NCI-H1436 treated with DMSO at 0.1 percent for 48 hours (cell line): ENCODE measurements around the gene RASIP1.
"Not testable (repeated sequence)": the region's sequence is repeated elsewhere in the genome, so short reads cannot be mapped to it uniquely, and the experiment has no call there.

ENCODE experiments used
- DNase-seq: peaks from one replicate; lab custom pipeline; 2025; lab: John Stamatoyannopoulos, UW

RASIP1 gene

GRCh38 chr19:48735031-48735615, 5.3 kb downstream of the RASIP1 start:
- no peak for DNase-seq

- no peak for DNase-seq
Observed at GRCh38 chr19:48734625-48735024, 5.8 kb downstream of the RASIP1 start.

- no peak for DNase-seq
Observed at GRCh38 chr19:48731452-48731851, 9.0 kb downstream of the RASIP1 start.

- no peak for DNase-seq
Observed at GRCh38 chr19:48728911-48729664, 11.3 kb downstream of the RASIP1 start.

GRCh38 chr19:48726556-48726955, 13.9 kb downstream of the RASIP1 start:
- no peak for DNase-seq

GRCh38 chr19:48724796-48725753, 15.3 kb downstream of the RASIP1 start:
- DNase-seq, result no peak

- DNase-seq, result no peak
Observed at GRCh38 chr19:48722196-48722708, 18.2 kb downstream of the RASIP1 start.

- DNase-seq, result peak; percentile 98
Observed at GRCh38 chr19:48720613-48721296, 19.7 kb downstream of the RASIP1 start.

GRCh38 chr19:48720251-48720612, 20.2 kb downstream of the RASIP1 start:
- DNase-seq, result no peak

GRCh38 chr19:48719263-48720171, 20.9 kb downstream of the RASIP1 start, which contains the start of gene MAMSTR:
MAMSTR (minus strand) TSS chr19:48719725; CDS start chr19:48719031, 694 bp downstream.
- DNase-seq, result no peak

- no peak for DNase-seq
Observed at GRCh38 chr19:48718711-48719231, 21.6 kb downstream of the RASIP1 start.

- not testable (repeated sequence) for DNase-seq
Observed at GRCh38 chr19:48718106-48718505, 22.3 kb downstream of the RASIP1 start.

- no peak for DNase-seq
Observed at GRCh38 chr19:48716562-48717291, 23.7 kb downstream of the RASIP1 start.

- no peak for DNase-seq
Observed at GRCh38 chr19:48715681-48716171, 24.7 kb downstream of the RASIP1 start.

- DNase-seq, result no peak
Observed at GRCh38 chr19:48714759-48715675, 25.4 kb downstream of the RASIP1 start.

- DNase-seq, result peak; percentile 100
Observed at GRCh38 chr19:48713864-48714755, 26.3 kb downstream of the RASIP1 start.
